Urinary bladder (tissue), 4 donors: ENCODE measurements around the gene SAP30BP. TPM values are rescaled to one million over a fixed set of nuclear protein-coding genes. Genes with fewer than 3 reads are reported as not detected.

ENCODE experiments used
- DNase-seq: peaks from one replicate; pipeline ENCODE4 v3.0.0-alpha.2; 2015; ENCODE audit errors: extremely low spot score
- H3K27ac ChIP-seq: one replicate; pipeline ENCODE4 v1.5.1; 2013; ENCODE audit warnings: low read depth, mild to moderate bottlenecking, moderate library complexity
- H3K36me3 ChIP-seq: one replicate; pipeline ENCODE4 v1.6.1; 2013; ENCODE audit warnings: mild to moderate bottlenecking, moderate library complexity; ENCODE audit not compliant: insufficient read depth
- H3K4me1 ChIP-seq: one replicate; pipeline ENCODE4 v1.6.1; 2013; ENCODE audit warnings: mild to moderate bottlenecking, moderate library complexity; ENCODE audit not compliant: insufficient read depth
- H3K4me3 ChIP-seq: one replicate; pipeline ENCODE4 v1.5.1; 2013; ENCODE audit warnings: low read depth, low read length
- WGBS: extraction: QIAGEN DNeasy Blood & Tissue Kit; methylation state at CpG from one replicate; pipeline ENCODE4 v1.1.7; 2013; 5-methylcytosine and 5-hydroxymethylcytosine counted together
- polyA plus RNA-seq: library from polyadenylated mRNA; stranded (reverse); fragments of 200-250 nt; gene quantifications from one replicate; pipeline ENCODE4 v1.2.3, GENCODE V29; 2013
- total RNA-seq: library from RNA; depleted of rRNA; stranded (reverse); fragments of >200 nt; gene quantifications from one replicate; pipeline ENCODE4 v1.2.3, GENCODE V29; 2014
- donor health status: healthy with polysubstance abuse.
- donor health status: healthy.

SAP30BP gene
- total and polyA plus RNA-seq, 2 donors = 37.7 to 87.0 TPM

- Histone ChIP-seq H3K36me3 (no peaks in the 10 kb centered on the region), H3K27ac (no peak overlapping the region), H3K4me3 (no peak overlapping the region), H3K4me1 (no peaks in the 10 kb centered on the region)
- WGBS = 89% methylated on average over 24 of the region's 24 CpGs
- no peak for DNase-seq
Observed at GRCh38 chr17:75730065-75730464, 62.9 kb downstream of the SAP30BP start.

DNA sequence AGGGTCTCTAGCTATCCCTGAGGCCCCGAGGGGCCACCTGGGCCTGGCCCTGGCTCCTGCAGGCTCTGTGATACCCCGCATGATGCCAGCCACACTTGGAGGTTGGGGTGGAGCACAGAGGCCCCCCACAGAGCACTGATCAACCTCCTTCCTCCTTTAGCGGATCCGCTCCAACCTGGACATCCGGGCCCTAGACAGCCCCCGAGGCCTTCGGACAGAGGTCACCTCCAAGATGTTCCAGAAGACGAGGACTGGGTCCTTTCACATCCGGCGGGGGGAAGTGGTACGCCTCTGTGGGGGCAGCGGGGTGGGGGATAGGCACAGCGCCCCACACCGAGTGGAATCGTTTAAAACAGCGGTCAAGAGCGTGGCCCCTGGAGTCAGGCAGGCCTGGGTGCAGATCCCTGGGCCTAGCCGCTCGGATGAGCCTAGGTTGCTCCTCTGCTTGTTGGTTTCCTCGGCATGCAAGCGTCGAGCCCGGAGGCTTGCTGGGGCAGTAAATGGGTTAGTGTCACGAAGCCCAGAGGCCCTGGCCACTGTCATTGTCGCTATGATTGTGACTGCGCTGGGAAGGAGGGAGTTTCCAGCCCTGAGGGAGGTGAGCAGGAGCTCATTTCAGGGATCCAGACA, 64.1 kb downstream of the SAP30BP start:
- 84% methylated on average over 26 of the region's 26 CpGs for WGBS
- Histone ChIP-seq H3K27ac (no peak overlapping the region), H3K4me1 (no peaks in the 10 kb centered on the region), H3K36me3 (no peaks in the 10 kb centered on the region), H3K4me3 (no peak overlapping the region)
- no peak for DNase-seq

GRCh38 chr17:75731716-75732498, 64.8 kb downstream of the SAP30BP start:
- Histone ChIP-seq H3K4me3 (no peak overlapping the region), H3K36me3 (no peaks in the 10 kb centered on the region), H3K4me1 (no peaks in the 10 kb centered on the region), H3K27ac (no peak overlapping the region)
- DNase-seq = no peak
- WGBS = 88% methylated on average over 31 of the region's 31 CpGs

DNA sequence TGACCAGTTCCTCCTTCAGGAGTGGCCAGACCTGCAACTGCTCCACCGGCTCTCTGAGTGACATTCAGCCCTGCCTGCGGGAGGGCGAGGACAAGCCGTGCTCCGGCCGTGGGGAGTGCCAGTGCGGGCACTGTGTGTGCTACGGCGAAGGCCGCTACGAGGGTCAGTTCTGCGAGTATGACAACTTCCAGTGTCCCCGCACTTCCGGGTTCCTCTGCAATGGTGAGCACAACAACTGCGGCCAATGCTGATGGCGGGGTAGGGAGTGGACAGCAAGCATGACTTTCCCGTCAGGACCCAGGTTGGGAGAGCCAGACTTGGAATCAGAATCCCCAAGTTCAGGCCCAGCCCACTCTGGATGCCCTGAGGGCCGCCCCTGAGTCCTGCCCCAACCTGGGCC, 66.3 kb downstream of the SAP30BP start:
- Histone ChIP-seq H3K4me1 (no peaks in the 10 kb centered on the region), H3K27ac (no peak overlapping the region), H3K4me3 (no peak overlapping the region), H3K36me3 (no peaks in the 10 kb centered on the region)
- WGBS = 90% methylated on average over 18 of the region's 18 CpGs
- no peak for DNase-seq

DNA sequence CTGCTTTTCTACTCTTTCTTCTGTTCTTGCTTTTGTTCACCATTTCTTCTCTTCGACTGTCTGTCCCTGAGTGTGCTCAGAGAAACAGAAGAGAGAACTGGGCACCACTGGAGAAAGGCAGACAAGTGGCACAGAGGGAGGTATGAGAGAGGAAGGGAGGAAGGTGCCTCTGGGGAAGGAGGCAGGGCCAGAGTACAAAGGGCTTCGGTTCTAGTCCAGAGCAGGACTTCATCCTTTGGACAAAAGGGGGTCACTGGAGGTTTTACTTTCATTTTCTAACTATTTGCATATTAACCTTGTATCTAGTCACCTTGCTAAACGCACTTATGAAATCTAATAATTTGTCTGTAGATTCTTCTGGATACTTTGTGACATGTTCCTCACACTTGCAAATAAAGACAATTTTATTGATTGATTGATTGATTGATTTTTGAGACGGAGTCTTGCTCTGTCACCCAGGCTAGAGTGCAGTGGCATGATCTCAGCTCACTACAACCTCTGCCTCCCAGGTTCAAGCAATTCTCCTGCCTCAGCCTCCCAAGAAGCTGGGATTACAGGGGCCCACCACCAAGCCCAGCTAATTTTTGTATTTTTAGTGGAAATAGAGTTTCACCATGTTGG, 67.6 kb downstream of the SAP30BP start:
- DNase-seq = no peak
- no peaks in the 10 kb centered on the region for H3K36me3 ChIP-seq
- H3K27ac ChIP-seq = no peak overlapping the region
- no peaks in the 10 kb centered on the region for H3K4me1 ChIP-seq
- WGBS = 76% methylated on average over 4 of the region's 4 CpGs
- H3K4me3 ChIP-seq = no peak overlapping the region

DNA sequence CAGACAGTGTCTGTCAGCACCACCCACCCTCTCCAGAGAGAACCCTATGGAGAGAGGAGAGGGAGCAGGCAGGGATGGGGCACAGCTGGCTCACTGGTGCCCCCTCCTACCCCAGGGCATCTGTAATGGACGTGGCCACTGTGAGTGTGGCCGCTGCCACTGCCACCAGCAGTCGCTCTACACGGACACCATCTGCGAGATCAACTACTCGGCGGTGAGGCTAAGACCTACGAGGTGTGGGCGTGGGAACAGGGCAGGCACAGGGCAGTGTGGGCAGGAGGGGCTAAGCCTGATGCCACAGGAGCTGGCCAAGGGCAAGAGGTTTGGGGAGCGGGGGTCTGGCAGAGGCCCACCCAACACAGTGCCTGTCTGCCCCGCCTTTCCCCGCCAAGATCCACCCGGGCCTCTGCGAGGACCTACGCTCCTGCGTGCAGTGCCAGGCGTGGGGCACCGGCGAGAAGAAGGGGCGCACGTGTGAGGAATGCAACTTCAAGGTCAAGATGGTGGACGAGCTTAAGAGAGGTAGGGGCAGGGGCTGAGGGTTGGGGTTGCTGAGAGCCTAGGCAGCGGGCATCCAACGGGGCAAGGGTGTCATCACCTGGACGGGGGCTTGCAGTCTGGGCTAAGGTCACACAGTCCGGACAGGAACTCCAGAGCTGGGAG, 69.2 kb downstream of the SAP30BP start:
- Histone ChIP-seq H3K4me3 (no peak overlapping the region), H3K4me1 (no peaks in the 10 kb centered on the region), H3K36me3 (no peaks in the 10 kb centered on the region), H3K27ac (no peak overlapping the region)
- 84% methylated on average over 26 of the region's 26 CpGs for WGBS
- DNase-seq = no peak

GRCh38 chr17:75737133-75737962, 70.2 kb downstream of the SAP30BP start:
- DNase-seq = no peak
- WGBS = 72% methylated on average over 20 of the region's 20 CpGs
- Histone ChIP-seq H3K4me1 (no peaks in the 10 kb centered on the region), H3K36me3 (no peaks in the 10 kb centered on the region), H3K4me3 (no peak overlapping the region), H3K27ac (no peak overlapping the region)

- 59% methylated on average over 14 of the region's 14 CpGs for WGBS
- H3K36me3 ChIP-seq = no peaks in the 10 kb centered on the region
- H3K4me3 ChIP-seq = no peak overlapping the region
- H3K27ac ChIP-seq = no peak overlapping the region
- no peak for DNase-seq
- no peaks in the 10 kb centered on the region for H3K4me1 ChIP-seq
Observed at GRCh38 chr17:75738218-75738802, 71.2 kb downstream of the SAP30BP start.

DNA sequence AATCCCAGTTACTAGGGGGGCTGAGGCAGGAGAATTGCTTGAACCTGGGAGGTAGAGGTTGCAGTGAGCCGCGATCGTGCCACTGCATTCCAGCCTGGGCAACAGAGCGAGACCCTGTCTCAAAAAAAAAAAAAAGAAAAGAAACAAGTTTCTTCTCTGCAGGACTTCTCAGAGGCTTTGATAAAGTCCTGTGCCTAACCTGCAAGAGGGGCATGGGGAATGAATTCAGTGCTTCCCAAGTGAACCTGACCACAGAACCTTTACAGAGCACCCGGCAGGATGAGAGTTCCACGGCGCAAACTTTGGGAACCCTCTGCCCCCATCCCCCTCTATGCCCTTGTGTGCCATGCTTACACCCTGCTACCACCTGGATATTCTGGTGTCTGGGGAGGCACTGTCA, 72.0 kb downstream of the SAP30BP start:
- Histone ChIP-seq H3K27ac (no peak overlapping the region), H3K36me3 (no peaks in the 10 kb centered on the region), H3K4me1 (no peaks in the 10 kb centered on the region), H3K4me3 (no peak overlapping the region)
- WGBS = 88% methylated on average over 7 of the region's 7 CpGs
- DNase-seq = no peak

DNA sequence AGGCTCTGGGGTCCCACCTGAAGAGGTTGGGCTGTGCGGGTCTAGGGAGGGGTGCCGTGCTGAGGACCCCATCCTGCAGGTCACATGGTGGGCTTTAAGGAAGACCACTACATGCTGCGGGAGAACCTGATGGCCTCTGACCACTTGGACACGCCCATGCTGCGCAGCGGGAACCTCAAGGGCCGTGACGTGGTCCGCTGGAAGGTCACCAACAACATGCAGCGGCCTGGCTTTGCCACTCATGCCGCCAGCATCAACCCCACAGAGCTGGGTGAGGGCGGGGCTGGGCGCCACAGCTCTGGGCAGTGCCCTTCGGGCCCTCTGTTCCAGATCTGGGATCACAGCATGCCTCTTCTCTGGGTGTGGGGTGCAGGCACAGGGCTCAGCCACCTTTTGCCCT, 72.7 kb downstream of the SAP30BP start:
- Histone ChIP-seq H3K36me3 (no peaks in the 10 kb centered on the region), H3K4me3 (no peak overlapping the region), H3K27ac (no peak overlapping the region), H3K4me1 (no peaks in the 10 kb centered on the region)
- no peak for DNase-seq
- WGBS = 90% methylated on average over 14 of the region's 14 CpGs

DNA sequence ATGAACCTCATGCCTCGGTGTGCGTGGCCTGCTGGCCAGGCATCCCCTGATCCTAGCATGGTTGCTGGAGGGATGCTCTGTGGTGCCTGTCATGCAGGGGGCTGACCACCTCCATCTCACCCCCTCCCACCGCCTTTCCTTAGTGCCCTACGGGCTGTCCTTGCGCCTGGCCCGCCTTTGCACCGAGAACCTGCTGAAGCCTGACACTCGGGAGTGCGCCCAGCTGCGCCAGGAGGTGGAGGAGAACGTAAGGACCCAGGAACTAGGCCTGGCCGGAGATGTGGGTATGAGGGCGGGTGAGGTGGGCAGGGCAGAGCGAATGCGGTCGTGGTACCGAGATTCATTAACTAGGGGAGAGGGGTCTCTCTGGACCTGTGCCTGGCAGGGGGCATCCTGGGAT, 73.1 kb downstream of the SAP30BP start:
- Histone ChIP-seq H3K4me1 (no peaks in the 10 kb centered on the region), H3K27ac (no peak overlapping the region), H3K36me3 (no peaks in the 10 kb centered on the region), H3K4me3 (no peak overlapping the region)
- WGBS = 91% methylated on average over 17 of the region's 17 CpGs
- DNase-seq = no peak

DNA sequence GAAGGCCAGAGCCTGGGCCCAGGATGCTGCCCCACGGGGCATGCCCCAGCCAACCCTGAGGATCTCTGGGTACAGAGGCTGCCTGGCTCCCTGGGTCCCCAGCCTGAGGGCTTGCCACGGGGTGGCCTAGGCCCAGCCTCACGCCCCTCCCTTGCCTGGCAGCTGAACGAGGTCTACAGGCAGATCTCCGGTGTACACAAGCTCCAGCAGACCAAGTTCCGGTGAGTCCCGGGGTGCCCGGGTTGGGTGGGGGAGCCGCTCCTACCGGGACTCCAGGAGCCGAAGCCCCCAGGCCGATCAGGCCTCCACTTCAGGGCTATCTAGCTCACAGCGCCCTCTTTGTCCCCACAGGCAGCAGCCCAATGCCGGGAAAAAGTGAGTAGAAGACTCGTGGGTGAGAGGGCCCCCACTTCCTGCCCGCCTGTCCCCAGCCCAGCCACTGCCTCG, 73.5 kb downstream of the SAP30BP start:
- WGBS = 75% methylated on average over 17 of the region's 17 CpGs
- no peaks in the 10 kb centered on the region for H3K36me3 ChIP-seq
- DNase-seq = no peak

GRCh38 chr17:75742337-75742736, 75.2 kb downstream of the SAP30BP start:
- Histone ChIP-seq H3K36me3 (no peaks in the 10 kb centered on the region), H3K27ac (no peak overlapping the region), H3K4me3 (no peak overlapping the region), H3K4me1 (no peaks in the 10 kb centered on the region)
- 84% methylated on average over 25 of the region's 25 CpGs for whole genome bisulfite sequencing
- no peak for DNase-seq

More for the DNA sequence above, 73.5 kb downstream of the SAP30BP start:
- Histone ChIP-seq H3K27ac (no peak overlapping the region), H3K4me1 (no peaks in the 10 kb centered on the region), H3K4me3 (no peak overlapping the region)
